HG03025 (cell line): ENCODE results near the gene GPR176.
"Not testable (repeated sequence)": the region's sequence is repeated elsewhere in the genome, so short reads cannot be mapped to it uniquely, and the experiment has no call there.

Experiments used
- ATAC-seq: cut with Tn5 transposase; IDR thresholded peaks from one replicate; pipeline ENCODE4 v1.9.1; 2021; ENCODE audit warnings: mild to moderate bottlenecking, moderate library complexity; ENCODE audit not compliant: unreplicated experiment, low FRiP score

GPR176 gene

GRCh38 chr15:39893051-39893450 lies 27.0 kb downstream of the GPR176 start:
- not testable (repeated sequence) for ATAC-seq

GRCh38 chr15:39892418-39892817 lies 27.6 kb downstream of the GPR176 start:
- no peak for ATAC-seq

GRCh38 chr15:39890621-39891020 lies 29.4 kb downstream of the GPR176 start:
- ATAC-seq = no peak

- no peak for ATAC-seq
Observed at GRCh38 chr15:39889601-39890000, 30.5 kb downstream of the GPR176 start.

- ATAC-seq = no peak
Observed at GRCh38 chr15:39888809-39889208, 31.3 kb downstream of the GPR176 start.

- no peak for ATAC-seq
Observed at GRCh38 chr15:39888243-39888642, 31.8 kb downstream of the GPR176 start.

- no peak for ATAC-seq
Observed at GRCh38 chr15:39887832-39888231, 32.2 kb downstream of the GPR176 start.

GRCh38 chr15:39887211-39887610 lies 32.9 kb downstream of the GPR176 start:
- no peak for ATAC-seq

- ATAC-seq = no peak
Observed at GRCh38 chr15:39886418-39886817, 33.6 kb downstream of the GPR176 start.

GRCh38 chr15:39885099-39885777 lies 34.8 kb downstream of the GPR176 start:
- ATAC-seq = no peak

- ATAC-seq = no peak
Observed at GRCh38 chr15:39884351-39884750, 35.7 kb downstream of the GPR176 start.

GRCh38 chr15:39882602-39883001 lies 37.5 kb downstream of the GPR176 start:
- ATAC-seq = no peak

- ATAC-seq = no peak
Observed at GRCh38 chr15:39881790-39882189, 38.3 kb downstream of the GPR176 start.

- ATAC-seq = no peak
Observed at GRCh38 chr15:39880718-39881387, 39.2 kb downstream of the GPR176 start.

- no peak for ATAC-seq
Observed at GRCh38 chr15:39878406-39878785, 41.7 kb downstream of the GPR176 start.

GRCh38 chr15:39874890-39875549 lies 45.0 kb downstream of the GPR176 start:
- ATAC-seq = no peak

GRCh38 chr15:39873978-39874377 lies 46.1 kb downstream of the GPR176 start:
- ATAC-seq = no peak

- ATAC-seq = no peak
Observed at GRCh38 chr15:39870537-39870936, 49.5 kb downstream of the GPR176 start.

GRCh38 chr15:39869858-39870515 lies 50.1 kb downstream of the GPR176 start:
- ATAC-seq = no peak

GRCh38 chr15:39869254-39869653 lies 50.8 kb downstream of the GPR176 start:
- no peak for ATAC-seq

GRCh38 chr15:39868396-39868795 lies 51.7 kb downstream of the GPR176 start:
- ATAC-seq = no peak
